Liver (tissue), 9 donors: Measurements from ENCODE around the gene COL6A2. TPM values are rescaled to one million over a fixed set of nuclear protein-coding genes. Genes with fewer than 3 reads are reported as not detected.

Experiments used
- DNase-seq: peaks from one replicate; pipeline ENCODE4 v3.0.0-alpha.2; 2017; ENCODE audit warnings: low spot score
- H3K27ac ChIP-seq, 2 donors: one replicate each; pipeline ENCODE4 v1.7.0; 2013; ENCODE audit warnings: inconsistent platforms in 2 of 2, low read length in 2 of 2, control low read depth in 1 of 2, low read depth in 1 of 2, mild to moderate bottlenecking in 1 of 2
- H3K27me3 ChIP-seq, 4 donors: one replicate each; pipeline versions ENCODE4 v1.6.1 to v1.7.0; 2013; ENCODE audit warnings: low read length in 3 of 4, inconsistent platforms in 1 of 4, mild to moderate bottlenecking in 1 of 4, moderate library complexity in 1 of 4; ENCODE audit not compliant: control insufficient read depth in 4 of 4, insufficient read depth in 4 of 4
- H3K36me3 ChIP-seq, 4 donors: one replicate each; pipeline versions ENCODE4 v1.6.1 to v1.7.0; 2013; ENCODE audit warnings: low read length in 3 of 4, mild to moderate bottlenecking in 3 of 4, low read depth in 1 of 4, moderate library complexity in 1 of 4; ENCODE audit not compliant: control insufficient read depth in 4 of 4, insufficient read depth in 3 of 4
- H3K4me1 ChIP-seq, 4 donors: one replicate each; pipeline versions ENCODE4 v1.6.1 to v1.7.0; 2013; ENCODE audit warnings: low read length in 3 of 4, mild to moderate bottlenecking in 3 of 4, moderate library complexity in 1 of 4; ENCODE audit not compliant: control insufficient read depth in 4 of 4, insufficient read depth in 4 of 4
- H3K4me3 ChIP-seq, 3 donors: one replicate each; pipeline versions ENCODE4 v1.6.1 to v1.7.0; 2013; ENCODE audit warnings: low read length in 3 of 3, control low read depth in 1 of 3, low read depth in 1 of 3, mild to moderate bottlenecking in 1 of 3
- H3K9ac ChIP-seq, 2 donors: one replicate each; pipeline ENCODE4 v1.7.0; 2013; ENCODE audit warnings: low read length in 2 of 2, mild to moderate bottlenecking in 2 of 2, moderate library complexity in 2 of 2, control low read depth in 1 of 2, low read depth in 1 of 2
- H3K9me3 ChIP-seq, 4 donors: one replicate each; pipeline versions ENCODE4 v1.6.1 to v1.7.0; 2013; ENCODE audit warnings: low read length in 3 of 4; ENCODE audit not compliant: control insufficient read depth in 4 of 4
- ATF3 ChIP-seq: IDR thresholded peaks from 2 replicates; pipeline ENCODE4 v1.6.1; 2016; ENCODE audit warnings: antibody characterized with exemption
- CTCF ChIP-seq: fragments of 150-350 bp; IDR thresholded peaks from 2 replicates; pipeline ENCODE4 v1.5.1; 2017; ENCODE audit warnings: improper control_type of control experiment, low read depth, low read length; ENCODE audit not compliant: missing input control
- EGR1 ChIP-seq, 2 donors: IDR thresholded peaks; 2 replicates each; pipeline ENCODE4 v1.6.1; 2016 to 2018; ENCODE audit warnings: antibody characterized with exemption in 2 of 2, low read depth in 2 of 2
- FOXA1 ChIP-seq: IDR thresholded peaks from 2 replicates; pipeline ENCODE4 v1.6.1; 2016; ENCODE audit warnings: antibody characterized with exemption
- FOXA2 ChIP-seq: IDR thresholded peaks from 2 replicates; pipeline ENCODE4 v1.6.1; 2016; ENCODE audit warnings: antibody characterized with exemption
- GABPA ChIP-seq, 2 donors: IDR thresholded peaks in 1 of 2; conservative IDR thresholded peaks in 1 of 2; 2 replicates each; pipeline ENCODE4 v1.6.1; 2016; ENCODE audit warnings: antibody characterized with exemption in 2 of 2, mild to moderate bottlenecking in 1 of 2, moderate library complexity in 1 of 2
- HNF4A ChIP-seq, 2 donors: conservative IDR thresholded peaks; 2 replicates each; pipeline ENCODE4 v1.6.1; 2016; ENCODE audit warnings: antibody characterized with exemption in 2 of 2, mild to moderate bottlenecking in 2 of 2
- HNF4G ChIP-seq: IDR thresholded peaks from 2 replicates; pipeline ENCODE4 v1.6.1; 2016; ENCODE audit warnings: antibody characterized with exemption
- JUND ChIP-seq, 2 donors: IDR thresholded peaks; 2 replicates each; pipeline ENCODE4 v1.6.1; 2016; ENCODE audit warnings: antibody characterized with exemption in 2 of 2
- NR2F2 ChIP-seq: IDR thresholded peaks from 2 replicates; pipeline ENCODE4 v1.6.1; 2016; ENCODE audit warnings: antibody characterized with exemption
- RAD21 ChIP-seq, 2 donors: IDR thresholded peaks; 2 replicates each; pipeline ENCODE4 v1.6.1; 2016; ENCODE audit warnings: antibody characterized with exemption in 2 of 2, mild to moderate bottlenecking in 2 of 2
- REST ChIP-seq: IDR thresholded peaks from 2 replicates; pipeline ENCODE4 v1.6.1; 2016; ENCODE audit warnings: antibody characterized with exemption, mild to moderate bottlenecking
- RXRA ChIP-seq, 2 donors: IDR thresholded peaks; 2 replicates each; pipeline ENCODE4 v1.6.1; 2017 to 2018; ENCODE audit warnings: antibody characterized with exemption in 2 of 2, mild to moderate bottlenecking in 1 of 2
- SP1 ChIP-seq: IDR thresholded peaks from 2 replicates; pipeline ENCODE4 v1.6.1; 2018; ENCODE audit warnings: antibody characterized with exemption, mild to moderate bottlenecking
- TAF1 ChIP-seq: conservative IDR thresholded peaks from 2 replicates; pipeline ENCODE4 v1.6.1; 2016; ENCODE audit warnings: antibody characterized with exemption, mild to moderate bottlenecking
- YY1 ChIP-seq: IDR thresholded peaks from 2 replicates; pipeline ENCODE4 v1.6.1; 2016; ENCODE audit warnings: antibody characterized with exemption, mild to moderate bottlenecking
- ZBTB33 ChIP-seq: IDR thresholded peaks from 2 replicates; pipeline ENCODE4 v1.6.1; 2016; ENCODE audit warnings: antibody characterized with exemption
- WGBS: extraction: QIAGEN DNeasy Blood & Tissue Kit; methylation state at CpG from one replicate; pipeline ENCODE4 v1.1.7; 2013; 5-methylcytosine and 5-hydroxymethylcytosine counted together
- polyA plus RNA-seq, 2 donors: library from polyadenylated mRNA; stranded (reverse) in 1 of 2; unstranded in 1 of 2; fragments of 200-250 nt in 1 of 2; fragments of >200 nt in 1 of 2; fragmentation: Nextera tagmentation in 1 of 2; extraction: Ambion mirVana in 1 of 2; gene quantifications; one replicate each; pipeline versions ENCODE4 v1.2.1 to v1.2.3, GENCODE V29; 2013 to 2015
- total RNA-seq, 2 donors: library from RNA; depleted of rRNA; stranded (reverse); fragments of >200 nt; gene quantifications; one replicate each; pipeline ENCODE4 v1.2.3, GENCODE V29; 2014
- TF ChIP-seq, protein P1 (sequence below): IDR thresholded peaks from 2 replicates; pipeline ENCODE4 v1.6.1; 2016; ENCODE audit warnings: antibody characterized with exemption
- donor health status: healthy.
- donor health status: healthy.
- donor health status: healthy.
- donor health status: healthy.
- donor health status: healthy.

COL6A2 gene
- total and polyA plus RNA-seq, 4 donors = 5.8 to 80.8 (median 41.7) TPM

DNA sequence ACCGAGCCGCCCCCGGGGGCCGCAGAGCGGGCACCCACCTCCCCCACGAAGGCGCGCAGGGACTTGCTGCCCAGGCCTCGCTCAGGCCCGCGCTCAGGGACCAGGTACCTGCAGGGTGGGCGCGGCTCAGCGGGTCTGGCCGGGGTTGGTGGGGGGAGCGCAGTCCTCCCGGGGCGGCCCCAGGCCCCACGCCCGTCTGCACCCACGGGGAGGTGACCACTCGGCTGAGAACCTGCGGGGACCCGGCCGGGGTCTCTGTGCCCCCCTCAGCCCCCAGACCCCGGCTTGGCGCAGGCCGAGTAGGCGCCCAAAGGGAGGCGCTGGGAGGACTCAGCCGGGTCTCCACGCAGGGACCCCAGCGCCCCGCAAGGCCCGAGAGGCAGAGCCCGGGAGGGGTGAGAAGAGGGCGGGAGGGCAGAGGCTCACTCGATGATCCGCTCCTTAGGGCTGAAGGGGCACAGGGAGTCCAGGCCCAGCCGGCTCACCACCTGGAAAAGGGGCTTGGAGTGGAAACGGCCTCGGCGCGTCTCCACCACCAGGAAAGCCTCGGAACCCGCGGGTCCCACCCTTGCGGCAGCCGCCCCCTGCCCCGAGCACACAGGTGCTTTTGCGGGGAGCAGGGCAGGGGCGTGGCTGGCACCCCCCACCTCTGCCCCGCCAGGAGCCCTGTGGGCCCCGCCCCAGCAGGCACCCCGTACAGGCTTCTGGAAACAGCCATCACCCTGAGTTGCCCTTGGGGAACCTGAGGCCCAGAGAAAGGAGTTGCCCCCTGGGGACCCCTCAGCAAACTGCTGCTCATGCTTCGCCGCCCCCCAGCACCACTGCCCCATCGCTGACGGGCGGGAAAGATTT, 48.2 kb downstream of the COL6A2 start:
- no peak for DNase-seq
- Histone ChIP-seq H3K9ac (no peak overlapping the region), H3K4me3 (no peak overlapping the region), H3K9me3 (peaks cover 0 to 3% (median 0%) of the 10 kb centered on the region in 4 donors), H3K27ac (no peak overlapping the region), H3K4me1 (peaks cover 0 to 6% (median 3%) of the 10 kb centered on the region in 4 donors), H3K36me3 (peaks cover 22 to 57% (median 40%) of the 10 kb centered on the region in 4 donors), H3K27me3 (no peaks in the 10 kb centered on the region)
- TF ChIP-seq SP1 = no peak
- TF ChIP-seq FOXA1 = no peak
- TF ChIP-seq YY1 = no peak
- TF ChIP-seq EGR1 (IDR thresholded peaks at IDR 0.05; ENCODE audit: low read depth in 2 of 2) = no peak
- no peak for TF ChIP-seq RAD21 (IDR thresholded peaks at IDR 0.05)
- no peak for TF ChIP-seq ATF3
- no peak for TF ChIP-seq JUND (IDR thresholded peaks at IDR 0.05)
- TF ChIP-seq HNF4G = no peak
- no peak for TF ChIP-seq TAF1
- TF ChIP-seq GABPA (IDR thresholded peaks at IDR 0.05 in 1 of 2, conservative IDR thresholded peaks at IDR 0.05 in 1 of 2) = no peak
- no peak for TF ChIP-seq CTCF
- TF ChIP-seq NR2F2 = no peak
- TF ChIP-seq, protein P1, sequence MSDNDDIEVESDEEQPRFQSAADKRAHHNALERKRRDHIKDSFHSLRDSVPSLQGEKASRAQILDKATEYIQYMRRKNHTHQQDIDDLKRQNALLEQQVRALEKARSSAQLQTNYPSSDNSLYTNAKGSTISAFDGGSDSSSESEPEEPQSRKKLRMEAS = no peak
- TF ChIP-seq RXRA (IDR thresholded peaks at IDR 0.05) = no peak
- no peak for TF ChIP-seq REST
- TF ChIP-seq ZBTB33 = no peak
- TF ChIP-seq HNF4A (conservative IDR thresholded peaks at IDR 0.05) = no peak
- TF ChIP-seq FOXA2 = no peak
- whole genome bisulfite sequencing = 92% methylated on average over 60 of the region's 60 CpGs
